Thoracic aorta (tissue), 2 donors: Measurements from ENCODE around the gene CD55. TPM values are rescaled to one million over a fixed set of nuclear protein-coding genes. Genes with fewer than 3 reads are reported as not detected.

Experiments used
- ATAC-seq: fragments of 150-250 bp; one replicate; pipeline ENCODE4 v1.8.0; 2017; ENCODE audit warnings: low read depth; ENCODE audit not compliant: insufficient number of reproducible peaks, low FRiP score
- DNase-seq: peaks from one replicate; pipeline ENCODE4 v3.0.0-alpha.2; 2020; ENCODE audit warnings: low spot score
- H3K27ac ChIP-seq, 2 donors: fragments of 200-600 bp; sonication (generic); 1 replicate in 1 of 2; 2 replicates in 1 of 2; pipeline ENCODE4 v1.5.1; 2016; ENCODE audit warnings: mild to moderate bottlenecking in 2 of 2, moderate library complexity in 2 of 2
- H3K27me3 ChIP-seq: fragments of 200-600 bp; sonication (generic); replicated peaks from 2 replicates; pipeline ENCODE4 v1.6.0; 2016; ENCODE audit warnings: mild to moderate bottlenecking; ENCODE audit not compliant: insufficient read depth
- H3K36me3 ChIP-seq: fragments of 200-600 bp; sonication (generic); one replicate; pipeline ENCODE4 v1.5.1; 2016
- H3K4me1 ChIP-seq, 2 donors: fragments of 200-600 bp; sonication (generic); 1 replicate in 1 of 2; 2 replicates in 1 of 2; pipeline versions ENCODE4 v1.5.1 to v1.6.0; 2016; ENCODE audit warnings: low read depth in 2 of 2, mild to moderate bottlenecking in 1 of 2; ENCODE audit not compliant: control insufficient read depth in 1 of 2
- H3K4me3 ChIP-seq: fragments of 200-600 bp; sonication (generic); 2 replicates; pipeline ENCODE4 v1.5.1; 2016; ENCODE audit warnings: mild to moderate bottlenecking
- H3K9me3 ChIP-seq: fragments of 200-600 bp; sonication (generic); 2 replicates; pipeline ENCODE4 v1.5.1; 2016
- CTCF ChIP-seq: fragments of 200-600 bp; sonication (generic); IDR thresholded peaks from one replicate; pipeline ENCODE4 v1.5.1; 2019; ENCODE audit warnings: antibody characterized with exemption
- total RNA-seq, 2 donors: library from RNA; depleted of rRNA; stranded (reverse); fragments of >200 nt; gene quantifications; one replicate each; pipeline versions ENCODE4 v1.1.0 to v1.2.3, GENCODE V29; 2016

CD55 gene
- total RNA-seq, 2 donors from 2014 or later, result 72.6 to 109 TPM

- peaks cover 21% of the 10 kb centered on the region for H3K36me3 ChIP-seq
- no peaks in the 10 kb centered on the region for H3K4me1 ChIP-seq
- no peak for ATAC-seq
- no peak overlapping the region for H3K4me3 ChIP-seq
- no peak overlapping the region for H3K27ac ChIP-seq
- H3K27me3 ChIP-seq, result no peaks in the 10 kb centered on the region
- peaks cover 3% of the 10 kb centered on the region for H3K9me3 ChIP-seq
- TF ChIP-seq CTCF, result no peak
- no peak for DNase-seq
Measured at GRCh38 chr1:207335138-207335537, 13.7 kb downstream of the CD55 start.

DNA sequence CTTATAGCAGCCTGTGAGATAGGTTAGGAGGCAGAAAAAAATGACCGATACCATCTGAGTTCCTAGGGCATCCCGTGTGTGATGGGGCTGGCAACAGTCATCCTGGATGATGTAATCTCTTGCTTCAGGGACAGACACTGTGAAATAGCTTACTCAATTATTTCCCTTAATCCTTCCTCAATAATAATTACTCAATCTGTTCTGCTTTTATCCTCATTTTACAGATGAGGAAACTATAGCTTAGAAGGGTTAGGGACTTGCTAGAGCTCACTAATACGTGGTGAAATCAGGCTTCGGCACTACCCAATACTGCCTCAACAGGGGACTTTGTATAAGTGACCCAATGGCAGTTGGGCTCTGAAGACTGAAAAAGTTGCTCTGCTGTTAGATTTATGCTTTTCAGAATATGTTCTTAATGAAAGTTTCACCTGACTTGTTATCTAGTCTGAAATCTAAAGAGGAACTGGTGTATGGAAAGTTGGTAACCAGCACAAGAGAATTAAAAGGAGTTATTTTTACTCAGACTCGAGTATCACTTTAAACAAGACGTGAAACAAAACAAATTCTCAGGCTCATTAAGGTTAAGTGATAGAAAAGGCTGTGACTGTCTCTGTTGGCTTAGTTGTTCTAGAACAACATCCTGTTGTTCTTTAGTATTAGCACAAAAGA, 14.4 kb downstream of the CD55 start:
- Histone ChIP-seq H3K4me3 (no peak overlapping the region), H3K27me3 (no peaks in the 10 kb centered on the region), H3K4me1 (no peaks in the 10 kb centered on the region), H3K9me3 (peaks cover 3% of the 10 kb centered on the region), H3K36me3 (peaks cover 26% of the 10 kb centered on the region), H3K27ac (no peak overlapping the region)
- ATAC-seq (peak; percentile 53), DNase-seq (no peak)
- TF ChIP-seq CTCF, result no peak

DNA sequence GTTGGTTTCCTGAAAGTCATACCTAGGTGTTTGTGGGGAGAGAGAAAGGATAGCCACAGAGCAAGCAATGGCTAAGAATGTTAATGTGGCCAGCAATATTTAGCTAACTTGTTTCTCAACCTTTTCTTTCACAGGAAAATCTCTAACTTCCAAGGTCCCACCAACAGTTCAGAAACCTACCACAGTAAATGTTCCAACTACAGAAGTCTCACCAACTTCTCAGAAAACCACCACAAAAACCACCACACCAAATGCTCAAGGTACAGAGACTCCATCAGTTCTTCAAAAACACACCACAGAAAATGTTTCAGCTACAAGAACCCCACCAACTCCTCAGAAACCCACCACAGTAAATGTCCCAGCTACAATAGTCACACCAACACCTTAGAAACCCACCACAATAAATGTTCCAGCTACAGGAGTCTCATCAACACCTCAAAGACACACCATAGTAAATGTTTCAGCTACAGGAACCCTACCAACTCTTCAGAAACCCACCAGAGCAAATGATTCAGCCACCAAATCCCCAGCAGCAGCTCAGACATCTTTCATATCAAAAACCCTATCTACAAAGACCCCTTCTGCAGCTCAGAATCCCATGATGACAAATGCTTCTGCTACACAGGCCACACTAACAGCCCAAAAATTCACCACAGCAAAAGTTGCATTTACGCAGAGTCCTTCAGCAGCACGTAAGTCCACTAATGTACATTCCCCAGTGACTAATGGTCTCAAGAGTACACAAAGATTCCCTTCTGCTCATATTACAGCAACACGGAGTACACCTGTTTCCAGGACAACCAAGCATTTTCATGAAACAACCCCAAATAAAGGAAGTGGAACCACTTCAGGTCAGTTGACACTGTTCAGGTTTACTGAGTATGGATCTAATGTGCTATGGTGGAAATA, 15.3 kb downstream of the CD55 start:
- Histone ChIP-seq H3K27ac (no peak overlapping the region), H3K4me1 (no peaks in the 10 kb centered on the region), H3K4me3 (no peak overlapping the region), H3K27me3 (no peaks in the 10 kb centered on the region), H3K36me3 (peaks cover 23% of the 10 kb centered on the region), H3K9me3 (peaks cover 3% of the 10 kb centered on the region)
- ATAC-seq (no peak), DNase-seq (no peak)
- TF ChIP-seq CTCF, result no peak

DNA sequence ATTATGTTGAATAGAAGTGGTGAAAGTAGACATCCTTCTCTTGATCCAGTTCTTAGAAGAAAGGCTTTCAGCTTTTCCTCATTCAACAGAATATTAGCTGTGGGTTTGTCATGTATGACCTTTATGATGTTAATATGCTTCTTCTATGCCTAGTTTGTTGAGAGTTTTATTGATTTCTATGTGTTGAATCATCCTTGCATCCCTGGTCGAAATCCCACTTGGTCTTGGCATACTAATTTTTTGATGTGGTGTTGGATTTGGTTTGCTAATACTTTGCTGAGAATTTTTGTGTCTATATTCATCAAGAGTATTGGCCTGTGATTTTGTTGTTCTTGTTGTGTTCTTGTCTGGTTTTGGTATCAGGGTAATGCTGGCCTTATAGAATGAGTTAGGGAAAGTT, 20.9 kb downstream of the CD55 start:
- TF ChIP-seq CTCF, result no peak
- Histone ChIP-seq H3K4me1 (peaks cover 0 to 11% of the 10 kb centered on the region in 2 donors), H3K9me3 (no peaks in the 10 kb centered on the region), H3K27me3 (no peaks in the 10 kb centered on the region), H3K36me3 (peaks cover 14% of the 10 kb centered on the region), H3K27ac (no peak overlapping the region), H3K4me3 (no peak overlapping the region)
- no peak for ATAC-seq
- no peak for DNase-seq

GRCh38 chr1:207343675-207344074, 22.2 kb downstream of the CD55 start:
- no peak for DNase-seq
- no peak for ATAC-seq
- H3K4me1 ChIP-seq, result peaks cover 0 to 11% of the 10 kb centered on the region in 2 donors
- H3K4me3 ChIP-seq, result no peak overlapping the region
- peaks cover 18% of the 10 kb centered on the region for H3K36me3 ChIP-seq
- H3K9me3 ChIP-seq, result no peaks in the 10 kb centered on the region
- no peak for TF ChIP-seq CTCF
- H3K27ac ChIP-seq, result no peak overlapping the region
- no peaks in the 10 kb centered on the region for H3K27me3 ChIP-seq
